ENCODE measurements around the gene COMP.

GRCh38 chr19:18809149-18809868, 18.2 kb upstream of the COMP start:
- no peak for TF ChIP-seq EZH2phosphoT487 (conservative IDR thresholded peaks at IDR 0.05; ENCODE audit: low read length)
- no peak for TF ChIP-seq CTCF (IDR thresholded peaks at IDR 0.05; ENCODE audit: insufficient read depth, low read length, poor library complexity, severe bottlenecking)
